Trophoblast cell (in vitro differentiated cells and primary cell): Measurements from ENCODE around the gene INTS2. TPM values are rescaled to one million over a fixed set of nuclear protein-coding genes. Genes with fewer than 3 reads are reported as not detected.
A peak's percentile ranks its signal among the peaks of the same experiment; 100 is the strongest.

Experiments used
- DNase-seq, 2 donors: peaks; one replicate each; pipeline ENCODE4 v3.0.0-alpha.2; 2016
- H2AFZ ChIP-seq: 2 replicates; pipeline ENCODE4 v1.6.1; 2013; ENCODE audit warnings: low read length, moderate library complexity, mild to moderate bottlenecking; ENCODE audit not compliant: insufficient read depth, poor library complexity
- H2AK5ac ChIP-seq: 2 replicates; pipeline ENCODE4 v1.6.1; 2013; ENCODE audit warnings: mild to moderate bottlenecking, low read length
- H2BK120ac ChIP-seq: 2 replicates; pipeline ENCODE4 v1.6.1; 2013; ENCODE audit warnings: low read length, mild to moderate bottlenecking, moderate library complexity; ENCODE audit not compliant: insufficient read depth, poor library complexity
- H2BK12ac ChIP-seq: 2 replicates; pipeline ENCODE4 v1.6.1; 2013; ENCODE audit warnings: mild to moderate bottlenecking, low read length, moderate library complexity
- H2BK5ac ChIP-seq: 2 replicates; pipeline ENCODE4 v1.6.1; 2013; ENCODE audit warnings: low read length, low read depth, moderate library complexity, mild to moderate bottlenecking; ENCODE audit not compliant: poor library complexity
- H3K14ac ChIP-seq: 2 replicates; pipeline ENCODE4 v1.6.1; 2013; ENCODE audit warnings: mild to moderate bottlenecking, low read length
- H3K18ac ChIP-seq: 2 replicates; pipeline ENCODE4 v1.6.1; 2013; ENCODE audit warnings: mild to moderate bottlenecking, low read length
- H3K23ac ChIP-seq: 2 replicates; pipeline ENCODE4 v1.6.1; 2013; ENCODE audit warnings: low read length
- H3K27ac ChIP-seq: 2 replicates; pipeline ENCODE4 v1.5.1; 2013; ENCODE audit warnings: low read depth, mild to moderate bottlenecking, inconsistent platforms, low read length, moderate library complexity
- H3K27me3 ChIP-seq: 2 replicates; pipeline ENCODE4 v1.6.1; 2013; ENCODE audit warnings: inconsistent platforms, mild to moderate bottlenecking, low read length, moderate library complexity; ENCODE audit not compliant: insufficient read depth
- H3K36me3 ChIP-seq, 2 experiments: 1 replicate in 1 of 2; 2 replicates in 1 of 2; pipeline ENCODE4 v1.6.1; 2013; ENCODE audit warnings: low read length in 2 of 2, mild to moderate bottlenecking in 2 of 2, moderate library complexity in 1 of 2; ENCODE audit not compliant: insufficient read depth in 2 of 2, control insufficient read depth in 1 of 2
- H3K4ac ChIP-seq: 2 replicates; pipeline ENCODE4 v1.6.1; 2013; ENCODE audit warnings: low read depth, mild to moderate bottlenecking, low read length, moderate library complexity
- H3K4me1 ChIP-seq, 2 experiments: 1 replicate in 1 of 2; 2 replicates in 1 of 2; pipeline ENCODE4 v1.6.1; 2013; ENCODE audit warnings: low read length in 2 of 2, mild to moderate bottlenecking in 2 of 2, moderate library complexity in 1 of 2; ENCODE audit not compliant: insufficient read depth in 2 of 2, control insufficient read depth in 1 of 2
- H3K4me2 ChIP-seq: 2 replicates; pipeline ENCODE4 v1.6.1; 2013; ENCODE audit warnings: inconsistent platforms, mild to moderate bottlenecking, low read length, moderate library complexity
- H3K4me3 ChIP-seq: 2 replicates; pipeline ENCODE4 v1.5.1; 2013; ENCODE audit warnings: mild to moderate bottlenecking, low read depth, low read length, inconsistent platforms
- H3K79me1 ChIP-seq: one replicate; pipeline ENCODE4 v1.6.1; 2013; ENCODE audit warnings: low read length
- H3K79me2 ChIP-seq: 2 replicates; pipeline ENCODE4 v1.6.1; 2013; ENCODE audit warnings: low read length, mild to moderate bottlenecking; ENCODE audit not compliant: control insufficient read depth, insufficient read depth, poor library complexity
- H3K9ac ChIP-seq: 2 replicates; pipeline ENCODE4 v1.6.1; 2013; ENCODE audit warnings: mild to moderate bottlenecking, low read length
- H3K9me3 ChIP-seq: 2 replicates; pipeline ENCODE4 v1.6.1; 2013; ENCODE audit warnings: low read depth, mild to moderate bottlenecking, control low read depth, inconsistent platforms, low read length; ENCODE audit not compliant: insufficient read depth
- H4K12ac ChIP-seq: 2 replicates; pipeline ENCODE4 v1.6.1; 2013; ENCODE audit warnings: low read depth, mild to moderate bottlenecking, low read length, moderate library complexity
- H4K8ac ChIP-seq: 2 replicates; pipeline ENCODE4 v1.6.1; 2013; ENCODE audit warnings: low read depth, mild to moderate bottlenecking, low read length, moderate library complexity
- H4K91ac ChIP-seq: one replicate; pipeline ENCODE4 v1.6.1; 2013; ENCODE audit warnings: low read depth, mild to moderate bottlenecking, low read length, moderate library complexity
- WGBS: extraction: QIAGEN DNeasy Blood & Tissue Kit; methylation state at CpG from one replicate; pipeline ENCODE4 v1.1.7; 2013; ENCODE audit warnings: missing lambda C conversion rate; ENCODE audit not compliant: insufficient read length, insufficient coverage; ENCODE audit errors: extremely low coverage; 5-methylcytosine and 5-hydroxymethylcytosine counted together
- polyA plus RNA-seq: library from polyadenylated mRNA; stranded (reverse); fragments of 200-250 nt; gene quantifications from 2 replicates; pipeline ENCODE4 v1.2.3, GENCODE V29; 2013

Gene INTS2
- 13.2 TPM in 2 replicates for polyA plus RNA-seq

- Histone ChIP-seq H3K4me3 (peak within 1 kb of the TSS; percentile 83), H3K4ac (peak within 1 kb of the TSS; percentile 74), H4K8ac (peak within 1 kb of the TSS; percentile 96), H3K4me1 (peaks cover 0 to 5% of the 10 kb centered on the region in 2 experiments), H3K36me3 (peaks cover 4 to 5% of the 10 kb centered on the region in 2 experiments), H3K18ac (peak within 1 kb of the TSS; percentile 83), H3K9me3 (no peaks in the 10 kb centered on the region), H2BK5ac (peak within 1 kb of the TSS; percentile 73), H2AFZ (peak within 1 kb of the TSS; percentile 85), H2AK5ac (peak within 1 kb of the TSS; percentile 45), H3K4me2 (peak within 1 kb of the TSS; percentile 58), H2BK120ac (peak within 1 kb of the TSS; percentile 70), H3K27me3 (no peaks in the 10 kb centered on the region), H3K79me1 (peaks cover 8% of the 10 kb centered on the region), H4K91ac (peak within 1 kb of the TSS; percentile 85), H3K27ac (peak within 1 kb of the TSS; percentile 19), H3K79me2 (peaks cover 7% of the 10 kb centered on the region), H2BK12ac (no peak within 1 kb of the TSS), H3K14ac (peak within 1 kb of the TSS; percentile 93), H3K9ac (peak within 1 kb of the TSS; percentile 96), H3K23ac (no peak within 1 kb of the TSS), H4K12ac (peak within 1 kb of the TSS; percentile 97)
- peak; percentile 94 to 97 for DNase-seq
- no CpG with 5 or more reads among the region's 58 CpGs for WGBS
Measured at GRCh38 chr17:61927208-61928100, at the start of gene INTS2. Gene INTS2, minus strand, starts transcription at chr17:61927982. Its CDS starts 1,338 bp downstream, at chr17:61926644.

- Histone ChIP-seq H3K27me3 (no peaks in the 10 kb centered on the region), H3K9me3 (peaks cover 2% of the 10 kb centered on the region), H4K12ac (no peak overlapping the region), H3K9ac (no peak overlapping the region), H3K4me2 (no peak overlapping the region), H2BK5ac (no peak overlapping the region), H3K4ac (no peak overlapping the region), H2BK120ac (no peak overlapping the region), H3K36me3 (peaks cover 34 to 38% of the 10 kb centered on the region in 2 experiments), H3K27ac (no peak overlapping the region), H4K8ac (no peak overlapping the region), H3K18ac (no peak overlapping the region), H2BK12ac (no peak overlapping the region), H3K14ac (no peak overlapping the region), H3K79me1 (no peaks in the 10 kb centered on the region), H2AFZ (no peak overlapping the region), H3K23ac (no peak overlapping the region), H3K79me2 (no peaks in the 10 kb centered on the region), H2AK5ac (no peak overlapping the region), H3K4me1 (no peaks in the 10 kb centered on the region), H4K91ac (no peak overlapping the region), H3K4me3 (no peak overlapping the region)
- no peak for DNase-seq
- no CpG with 5 or more reads among the region's 7 CpGs for WGBS
Measured at GRCh38 chr17:61974115-61974514, 46.3 kb upstream of the INTS2 start.

GRCh38 chr17:61972311-61972710 is 44.5 kb upstream of the INTS2 start:
- no peak overlapping the region for H3K18ac ChIP-seq
- H3K23ac ChIP-seq: no peak overlapping the region
- no peak overlapping the region for H2BK12ac ChIP-seq
- no peak overlapping the region for H4K8ac ChIP-seq
- H4K12ac ChIP-seq: no peak overlapping the region
- no peaks in the 10 kb centered on the region for H3K79me1 ChIP-seq
- DNase-seq: no peak
- no peak overlapping the region for H3K4me3 ChIP-seq
- no peak overlapping the region for H2BK120ac ChIP-seq
- H3K79me2 ChIP-seq: no peaks in the 10 kb centered on the region
- no peak overlapping the region for H2AK5ac ChIP-seq
- no peaks in the 10 kb centered on the region for H3K4me1 ChIP-seq
- no peak overlapping the region for H3K27ac ChIP-seq
- no peak overlapping the region for H4K91ac ChIP-seq
- H3K4ac ChIP-seq: no peak overlapping the region
- H3K9me3 ChIP-seq: peaks cover 2% of the 10 kb centered on the region
- H3K14ac ChIP-seq: no peak overlapping the region
- no peak overlapping the region for H3K9ac ChIP-seq
- H2BK5ac ChIP-seq: no peak overlapping the region
- no peak overlapping the region for H2AFZ ChIP-seq
- peaks cover 37 to 39% of the 10 kb centered on the region in 2 experiments for H3K36me3 ChIP-seq
- H3K4me2 ChIP-seq: no peak overlapping the region
- H3K27me3 ChIP-seq: no peaks in the 10 kb centered on the region

GRCh38 chr17:61970030-61970429 is 42.2 kb upstream of the INTS2 start:
- Histone ChIP-seq H3K23ac (no peak overlapping the region), H4K8ac (no peak overlapping the region), H3K9me3 (peaks cover 2% of the 10 kb centered on the region), H2BK12ac (no peak overlapping the region), H4K91ac (no peak overlapping the region), H3K9ac (no peak overlapping the region), H3K14ac (no peak overlapping the region), H3K79me2 (no peaks in the 10 kb centered on the region), H3K36me3 (peaks cover 33 to 39% of the 10 kb centered on the region in 2 experiments), H2BK120ac (no peak overlapping the region), H3K4ac (no peak overlapping the region), H3K4me1 (no peaks in the 10 kb centered on the region), H3K27me3 (no peaks in the 10 kb centered on the region), H2AFZ (no peak overlapping the region), H2AK5ac (no peak overlapping the region), H3K18ac (no peak overlapping the region), H3K27ac (no peak overlapping the region), H4K12ac (no peak overlapping the region), H3K4me3 (no peak overlapping the region), H2BK5ac (no peak overlapping the region), H3K79me1 (no peaks in the 10 kb centered on the region), H3K4me2 (no peak overlapping the region)
- DNase-seq: no peak
- WGBS: no CpG with 5 or more reads among the region's 1 CpG
